H9 (cell line): ENCODE measurements around the gene SRSF7. TPM values are rescaled to one million over a fixed set of nuclear protein-coding genes. Genes with fewer than 3 reads are reported as not detected.
"Not testable (repeated sequence)": the region's sequence is repeated elsewhere in the genome, so short reads cannot be mapped to it uniquely, and the experiment has no call there.

Source experiments
- DNase-seq: peaks from one replicate; pipeline ENCODE4 v3.0.0-alpha.2; 2017
- H2AFZ ChIP-seq: one replicate; pipeline ENCODE4 v1.6.1; 2013; ENCODE audit warnings: mild to moderate bottlenecking, low read length, control low read depth, moderate library complexity
- H2AK5ac ChIP-seq: 2 replicates; pipeline ENCODE4 v1.6.1; 2013; ENCODE audit warnings: low read length, control low read depth, mixed read lengths; ENCODE audit not compliant: insufficient read length
- H2BK120ac ChIP-seq: one replicate; pipeline ENCODE4 v1.6.1; 2013; ENCODE audit warnings: low read depth, mild to moderate bottlenecking, low read length, control low read depth, inconsistent platforms; ENCODE audit not compliant: poor library complexity, severe bottlenecking
- H2BK12ac ChIP-seq: 2 replicates; pipeline ENCODE4 v1.6.1; 2013; ENCODE audit warnings: low read length, control low read depth, mixed read lengths, low read depth; ENCODE audit not compliant: insufficient read length
- H2BK15ac ChIP-seq: 2 replicates; pipeline ENCODE4 v1.6.1; 2013; ENCODE audit warnings: low read depth, low read length, control low read depth
- H2BK20ac ChIP-seq: one replicate; pipeline ENCODE4 v1.6.1; 2013; ENCODE audit warnings: low read depth, mild to moderate bottlenecking, low read length, control low read depth, inconsistent platforms; ENCODE audit not compliant: poor library complexity, severe bottlenecking
- H2BK5ac ChIP-seq: 2 replicates; pipeline ENCODE4 v1.6.1; 2013; ENCODE audit warnings: low read length, control low read depth, mixed read lengths; ENCODE audit not compliant: insufficient read length
- H3K14ac ChIP-seq: 2 replicates; pipeline ENCODE4 v1.6.1; 2013; ENCODE audit warnings: low read length, control low read depth; ENCODE audit not compliant: insufficient read depth
- H3K18ac ChIP-seq: 2 replicates; pipeline ENCODE4 v1.6.1; 2013; ENCODE audit warnings: low read depth, mild to moderate bottlenecking, mixed read lengths, low read length, control low read depth; ENCODE audit not compliant: insufficient read length
- H3K23ac ChIP-seq: 2 replicates; pipeline ENCODE4 v1.6.1; 2013; ENCODE audit warnings: low read length, control low read depth, mixed read lengths, low read depth; ENCODE audit not compliant: insufficient read length
- H3K23me2 ChIP-seq: 2 replicates; pipeline ENCODE4 v1.6.1; 2013; ENCODE audit warnings: low read depth, mild to moderate bottlenecking, mixed read lengths, low read length, control low read depth; ENCODE audit not compliant: insufficient read length, poor library complexity, severe bottlenecking
- H3K27ac ChIP-seq: 2 replicates; pipeline ENCODE4 v1.5.1; 2013; ENCODE audit warnings: low read length, control low read depth, mixed read lengths, low read depth; ENCODE audit not compliant: insufficient read length
- H3K27me3 ChIP-seq: 2 replicates; pipeline ENCODE4 v1.6.1; 2013; ENCODE audit warnings: low read length, control low read depth, inconsistent platforms; ENCODE audit not compliant: insufficient read depth
- H3K4ac ChIP-seq: 2 replicates; pipeline ENCODE4 v1.6.1; 2013; ENCODE audit warnings: low read depth, mild to moderate bottlenecking, control low read depth, inconsistent platforms, low read length, moderate library complexity
- H3K4me1 ChIP-seq: 2 replicates; pipeline ENCODE4 v1.6.1; 2013; ENCODE audit warnings: low read length, control low read depth, inconsistent platforms; ENCODE audit not compliant: insufficient read depth
- H3K4me2 ChIP-seq: 2 replicates; pipeline ENCODE4 v1.6.1; 2013; ENCODE audit warnings: low read length, control low read depth, mixed read lengths; ENCODE audit not compliant: insufficient read length, insufficient read depth
- H3K56ac ChIP-seq: 2 replicates; pipeline ENCODE4 v1.6.1; 2013; ENCODE audit warnings: low read depth, mild to moderate bottlenecking, mixed read lengths, low read length, control low read depth; ENCODE audit not compliant: insufficient read length
- H3K79me1 ChIP-seq: 2 replicates; pipeline ENCODE4 v1.6.1; 2013; ENCODE audit warnings: low read depth, mild to moderate bottlenecking, moderate library complexity, low read length, control low read depth, inconsistent platforms; ENCODE audit not compliant: insufficient read depth, poor library complexity, severe bottlenecking
- H3K79me2 ChIP-seq: 2 replicates; pipeline ENCODE4 v1.6.1; 2013; ENCODE audit warnings: low read length, control low read depth, inconsistent platforms; ENCODE audit not compliant: insufficient read depth
- H3K9ac ChIP-seq: 2 replicates; pipeline ENCODE4 v1.6.1; 2013; ENCODE audit warnings: low read length, control low read depth, mixed read lengths; ENCODE audit not compliant: insufficient read length; ENCODE audit errors: extremely low read depth
- H3K9me3 ChIP-seq: one replicate; pipeline ENCODE4 v1.6.1; 2013; ENCODE audit warnings: low read depth, low read length, inconsistent platforms; ENCODE audit not compliant: control insufficient read depth
- H3T11ph ChIP-seq: one replicate; pipeline ENCODE4 v1.6.1; 2013; ENCODE audit warnings: mild to moderate bottlenecking, low read length, control low read depth, inconsistent platforms
- H4K20me1 ChIP-seq: one replicate; pipeline ENCODE4 v1.6.1; 2013; ENCODE audit not compliant: control insufficient read depth, insufficient read length, insufficient read depth
- H4K5ac ChIP-seq: 2 replicates; pipeline ENCODE4 v1.6.1; 2013; ENCODE audit warnings: low read depth, mild to moderate bottlenecking, mixed read lengths, low read length, control low read depth; ENCODE audit not compliant: insufficient read length
- H4K8ac ChIP-seq: replicated peaks from 2 replicates; pipeline ENCODE4 v1.6.1; 2013; ENCODE audit warnings: low read length, control low read depth, mixed read lengths, low read depth; ENCODE audit not compliant: insufficient read length
- H4K91ac ChIP-seq: 2 replicates; pipeline ENCODE4 v1.6.1; 2013; ENCODE audit warnings: low read depth, mild to moderate bottlenecking, moderate library complexity, mixed read lengths, low read length, control low read depth; ENCODE audit not compliant: insufficient read length
- H3K27ac Mint-ChIP-seq, 3 experiments: 2 replicates in 2 of 3; 3 replicates in 1 of 3; pipeline ENCODE4 v1.8.0; 2020 to 2021; ENCODE audit warnings: mixed read lengths in 3 of 3, mild to moderate bottlenecking in 1 of 3, moderate library complexity in 1 of 3
- H3K27me3 Mint-ChIP-seq: 2 replicates; pipeline ENCODE4 v1.8.0; 2021; ENCODE audit warnings: low read depth, mild to moderate bottlenecking, moderate library complexity, mixed read lengths
- H3K36me3 Mint-ChIP-seq, 3 experiments: 2 replicates in 2 of 3; 3 replicates in 1 of 3; pipeline ENCODE4 v1.8.0; 2020 to 2021; ENCODE audit warnings: low read depth in 3 of 3, mixed read lengths in 3 of 3; ENCODE audit not compliant: insufficient read depth in 1 of 3
- H3K4me1 Mint-ChIP-seq, 2 experiments: 2 replicates each; pipeline ENCODE4 v1.8.0; 2020; ENCODE audit warnings: mixed read lengths in 2 of 2
- H3K4me3 Mint-ChIP-seq, 2 experiments: 2 replicates in 1 of 2; 3 replicates in 1 of 2; pipeline ENCODE4 v1.8.0; 2020 to 2021; ENCODE audit warnings: mild to moderate bottlenecking in 2 of 2, mixed read lengths in 2 of 2, moderate library complexity in 1 of 2
- H3K9me3 Mint-ChIP-seq, 2 experiments: 2 replicates in 1 of 2; 3 replicates in 1 of 2; pipeline ENCODE4 v1.8.0; 2020; ENCODE audit warnings: mild to moderate bottlenecking in 2 of 2, mixed read lengths in 2 of 2, moderate library complexity in 1 of 2
- CTCF ChIP-seq: fragments of 200-600 bp; sonication (generic); conservative IDR thresholded peaks from 3 replicates; pipeline ENCODE4 v1.8.0; 2021; ENCODE audit warnings: antibody characterized with exemption, mild to moderate bottlenecking
- WGBS: extraction: QIAGEN DNeasy Blood & Tissue Kit; methylation state at CpG from one replicate; pipeline ENCODE4 v1.1.7; 2013; ENCODE audit warnings: missing lambda C conversion rate, low lambda C conversion rate, mixed read lengths; ENCODE audit not compliant: insufficient read length; ENCODE audit errors: extremely low coverage; 5-methylcytosine and 5-hydroxymethylcytosine counted together
- total RNA-seq: library from RNA; stranded (reverse); gene quantifications from 2 replicates; pipeline ENCODE4 v1.2.1, GENCODE V29; 2021

The SRSF7 gene
- total RNA-seq, 1 experiment from 2014 or later = 576 TPM

GRCh38 chr2:38797250-38797676 is 46.1 kb upstream of the SRSF7 start:
- Histone ChIP-seq H4K91ac (no peak overlapping the region), H2BK20ac (no peak overlapping the region), H3K79me2 (no peaks in the 10 kb centered on the region), H3K27me3 (no peaks in the 10 kb centered on the region), H4K20me1 (no peaks in the 10 kb centered on the region), H3K27ac (no peak overlapping the region), H2BK120ac (no peak overlapping the region), H3K23me2 (no peaks in the 10 kb centered on the region), H3K4me2 (no peak overlapping the region), H3K4me1 (no peaks in the 10 kb centered on the region), H2BK12ac (no peak overlapping the region), H3T11ph (no peak overlapping the region), H2AFZ (no peak overlapping the region), H2BK5ac (no peak overlapping the region), H3K18ac (no peak overlapping the region), H3K56ac (no peak overlapping the region), H3K79me1 (no peaks in the 10 kb centered on the region), H3K23ac (no peak overlapping the region), H3K4ac (no peak overlapping the region), H3K9me3 (no peaks in the 10 kb centered on the region), H4K8ac (no peak overlapping the region), H4K5ac (no peak overlapping the region), H2BK15ac (no peak overlapping the region), H3K14ac (no peak overlapping the region), H3K9ac (no peak overlapping the region), H2AK5ac (no peak overlapping the region)
- Mint-ChIP-seq H3K4me3 (no peak overlapping the region), H3K27ac (peak overlapping the region in 2 of 3 experiments; percentile 42 to 79; a peak in 3 of 7 replicates), H3K9me3 (no peaks in the 10 kb centered on the region), H3K36me3 (peaks cover 2 to 15% (median 10%) of the 10 kb centered on the region in 3 experiments; a peak in 5 of 7 replicates), H3K4me1 (no peaks in the 10 kb centered on the region), H3K27me3 (no peaks in the 10 kb centered on the region)
- no CpG with 5 or more reads among the region's 10 CpGs for WGBS
- no peak for DNase-seq
- no peak for TF ChIP-seq CTCF

DNA sequence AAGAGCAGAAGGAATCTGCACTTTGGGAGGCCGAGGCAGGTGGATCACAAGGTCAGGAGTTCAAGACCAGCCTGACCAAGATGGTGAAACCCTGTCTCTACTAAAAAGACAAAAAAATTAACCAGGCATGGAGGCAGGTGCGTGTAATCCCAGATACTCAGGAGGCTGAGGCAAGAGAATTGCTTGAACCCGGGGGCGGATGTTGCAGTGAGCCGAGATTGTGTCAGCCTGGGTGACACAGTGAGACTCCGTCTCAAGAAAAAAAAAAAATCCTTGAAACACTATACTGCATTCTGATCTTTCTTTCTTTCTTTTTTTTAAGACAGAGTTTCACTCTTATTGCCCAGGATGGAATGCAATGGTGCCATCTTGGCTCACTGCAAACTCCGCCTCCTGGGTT is 43.9 kb upstream of the SRSF7 start:
- H4K5ac ChIP-seq, H2BK5ac ChIP-seq, H2BK120ac ChIP-seq, H3K9me3 Mint-ChIP-seq, H3K56ac ChIP-seq, H3K23me2 ChIP-seq, H3K14ac ChIP-seq, H3K79me1 ChIP-seq, H3K4ac ChIP-seq, H3K27me3 Mint-ChIP-seq, H3K27ac ChIP-seq, H3K4me1 ChIP-seq, H3K23ac ChIP-seq, H3K4me2 ChIP-seq, H2AFZ ChIP-seq, H4K91ac ChIP-seq, H2BK15ac ChIP-seq, H3K4me1 Mint-ChIP-seq, H3K9ac ChIP-seq, H3K4me3 Mint-ChIP-seq, H3T11ph ChIP-seq, H3K18ac ChIP-seq, DNase-seq, H4K20me1 ChIP-seq, H4K8ac ChIP-seq, H3K27ac Mint-ChIP-seq, H2AK5ac ChIP-seq, H3K9me3 ChIP-seq, H2BK20ac ChIP-seq, H2BK12ac ChIP-seq, H3K79me2 ChIP-seq, H3K27me3 ChIP-seq: not testable (repeated sequence)
- no CpG with 5 or more reads among the region's 7 CpGs for WGBS
- peaks cover 0 to 10% (median 4%) of the 10 kb centered on the region in 3 experiments; a peak in 3 of 7 replicates for H3K36me3 Mint-ChIP-seq
